ENCODE data around the gene RTN4R. TPM values are rescaled to one million over a fixed set of nuclear protein-coding genes. Genes with fewer than 3 reads are reported as not detected.

The RTN4R gene
- total and polyA plus RNA-seq, 2 donors (not counting 1 experiment from before 2014, with no cell fraction given): 0.42 to 0.79 TPM

GRCh38 chr22:20291249-20291586 lies 23.1 kb upstream of the RTN4R start:
- Histone ChIP-seq H3K27me3 (replicated peaks in 1 of 4; ENCODE audit: control extremely low read depth in 1 of 4, control insufficient read depth in 3 of 4, insufficient read depth in 4 of 4, low read length in 3 of 4) (no peaks in the 10 kb centered on the region), H3K4me2 (replicated peaks; ENCODE audit: low read depth, low read length, poor library complexity, severe bottlenecking) (no peak overlapping the region), H3K9me3 (ENCODE audit: control extremely low read depth in 1 of 3, control insufficient read depth in 2 of 3, insufficient read depth in 1 of 3, low read length in 2 of 3) (no peaks in the 10 kb centered on the region), H2AFZ (ENCODE audit: insufficient read depth, low read depth, low read length, poor library complexity, severe bottlenecking) (no peak overlapping the region), H3K4me1 (ENCODE audit: control insufficient read depth in 2 of 2, insufficient read depth in 2 of 2, low read length in 2 of 2) (peaks cover 0 to 3% of the 10 kb centered on the region in 2 donors), H3K79me2 (ENCODE audit: control insufficient read depth, insufficient read depth, low read length) (no peaks in the 10 kb centered on the region), H3K9ac (ENCODE audit: low read length) (no peak overlapping the region), H3K4me3 (ENCODE audit: control extremely low read depth in 1 of 5, extremely low read depth in 1 of 5, insufficient read depth in 1 of 5, low read depth in 2 of 5, low read length in 4 of 5) (no peak overlapping the region), H4K20me1 (ENCODE audit: control insufficient read depth, insufficient read depth, low read length, poor library complexity, severe bottlenecking) (no peaks in the 10 kb centered on the region), H3K27ac (ENCODE audit: low read length in 2 of 2) (no peak overlapping the region), H3K36me3 (replicated peaks in 1 of 2; ENCODE audit: control extremely low read depth in 1 of 2, control insufficient read depth in 1 of 2, extremely low read depth in 1 of 2, insufficient read depth in 2 of 2, low read length in 1 of 2) (no peaks in the 10 kb centered on the region)
- no peaks in the 10 kb centered on the region for H3K9me3 Mint-ChIP-seq (ENCODE audit: insufficient read depth)
- ChIA-PET POLR2A (no interaction called here), CTCF (interaction anchor here (1.4 to 1.6 kb wide), 2 partner anchors 8 to 134 kb away, joined by 3 to 4 read pairs; no protein-coding TSS in a partner anchor)
- peaks cover 4% of the 10 kb centered on the region for H3K4me1 Mint-ChIP-seq
- no peak overlapping the region for H3K27ac Mint-ChIP-seq
- H3K27me3 Mint-ChIP-seq: peaks cover 4% of the 10 kb centered on the region
- intact Hi-C loops (cut with micrococcal nuclease): no loop called here
- DNase-seq (no peak), ATAC-seq (ENCODE audit: low read depth) (no peak)
- no peak for TF ChIP-seq EZH2 (IDR thresholded peaks at IDR 0.05; ENCODE audit: borderline replicate concordance, insufficient read depth, low read depth, low read length, poor library complexity, severe bottlenecking)
- no peak for TF ChIP-seq CTCF (IDR thresholded peaks at IDR 0.05)
- 82% methylated on average over 4 of the region's 5 CpGs for WGBS (ENCODE audit: insufficient coverage)
- no peak overlapping the region for H3K4me3 Mint-ChIP-seq

GRCh38 chr22:20290578-20291248 lies 22.6 kb upstream of the RTN4R start:
- peaks cover 4% of the 10 kb centered on the region for H3K27me3 Mint-ChIP-seq
- Histone ChIP-seq H3K4me2 (replicated peaks; ENCODE audit: low read depth, low read length, poor library complexity, severe bottlenecking) (no peak overlapping the region), H3K4me1 (ENCODE audit: control insufficient read depth in 2 of 2, insufficient read depth in 2 of 2, low read length in 2 of 2) (peaks cover 0 to 3% of the 10 kb centered on the region in 2 donors), H3K4me3 (ENCODE audit: control extremely low read depth in 1 of 5, extremely low read depth in 1 of 5, insufficient read depth in 1 of 5, low read depth in 2 of 5, low read length in 4 of 5) (no peak overlapping the region), H3K36me3 (replicated peaks in 1 of 2; ENCODE audit: control extremely low read depth in 1 of 2, control insufficient read depth in 1 of 2, extremely low read depth in 1 of 2, insufficient read depth in 2 of 2, low read length in 1 of 2) (no peaks in the 10 kb centered on the region), H3K79me2 (ENCODE audit: control insufficient read depth, insufficient read depth, low read length) (no peaks in the 10 kb centered on the region), H3K9me3 (ENCODE audit: control extremely low read depth in 1 of 3, control insufficient read depth in 2 of 3, insufficient read depth in 1 of 3, low read length in 2 of 3) (no peaks in the 10 kb centered on the region), H2AFZ (ENCODE audit: insufficient read depth, low read depth, low read length, poor library complexity, severe bottlenecking) (no peak overlapping the region), H3K27ac (ENCODE audit: low read length in 2 of 2) (no peak overlapping the region), H3K9ac (ENCODE audit: low read length) (no peak overlapping the region), H4K20me1 (ENCODE audit: control insufficient read depth, insufficient read depth, low read length, poor library complexity, severe bottlenecking) (no peaks in the 10 kb centered on the region), H3K27me3 (replicated peaks in 1 of 4; ENCODE audit: control extremely low read depth in 1 of 4, control insufficient read depth in 3 of 4, insufficient read depth in 4 of 4, low read length in 3 of 4) (no peaks in the 10 kb centered on the region)
- no peak for DNase-seq
- no peak overlapping the region for H3K27ac Mint-ChIP-seq
- intact Hi-C loops (cut with micrococcal nuclease): no loop called here
- TF ChIP-seq CTCF (IDR thresholded peaks at IDR 0.05) (no peak), EZH2 (IDR thresholded peaks at IDR 0.05; ENCODE audit: borderline replicate concordance, insufficient read depth, low read depth, low read length, poor library complexity, severe bottlenecking) (no peak)
- peaks cover 4% of the 10 kb centered on the region for H3K4me1 Mint-ChIP-seq
- ATAC-seq (ENCODE audit: low read depth): no peak
- 90% methylated on average over 13 of the region's 13 CpGs for WGBS (ENCODE audit: insufficient coverage)
- POLR2A ChIA-PET: no interaction called here
- no peak overlapping the region for H3K4me3 Mint-ChIP-seq
- CTCF ChIA-PET: interaction anchor here (0.6 to 1.6 kb wide), 2 partner anchors 130 to 134 kb away, joined by 3 to 4 read pairs; no protein-coding TSS in a partner anchor
- H3K9me3 Mint-ChIP-seq (ENCODE audit: insufficient read depth): no peaks in the 10 kb centered on the region
